ENCODE measurements around the gene ZMIZ1. TPM values are rescaled to one million over a fixed set of nuclear protein-coding genes. Genes with fewer than 3 reads are reported as not detected.

ZMIZ1 gene
- total RNA-seq, 4 donors from 2014 or later, result 65.5 to 88.2 (median 69.3) TPM

DNA sequence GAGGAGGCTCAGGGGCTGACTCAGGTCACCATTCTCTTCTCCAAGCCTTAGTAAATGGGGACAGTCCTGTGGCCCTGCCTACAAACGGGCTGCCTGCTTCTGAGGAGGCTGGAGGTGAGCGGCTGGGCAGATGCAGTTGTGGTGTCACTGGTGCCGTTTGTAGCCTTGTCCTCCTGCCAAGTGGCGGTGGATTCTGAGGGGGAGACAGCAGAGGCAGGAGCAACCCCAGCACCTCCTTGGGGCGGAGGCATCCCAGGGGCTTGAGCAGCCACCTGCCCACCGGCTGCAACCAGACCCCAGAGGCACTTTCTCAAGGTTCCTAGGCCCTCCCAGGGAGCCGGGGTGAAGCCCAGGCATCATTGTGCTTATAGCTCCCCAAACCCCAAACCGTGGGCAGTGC lies 112.5 kb downstream of the ZMIZ1 start:
- no peaks in the 10 kb centered on the region for H3K9me3 ChIP-seq
- peaks cover 0 to 100% (median 89%) of the 10 kb centered on the region in 4 donors for H3K4me1 ChIP-seq
- DNase-seq (ENCODE audit: low spot score in 2 of 2), result no peak
- H3K36me3 ChIP-seq, result no peaks in the 10 kb centered on the region
- no peak for TF ChIP-seq CTCF (IDR thresholded peaks at IDR 0.05)
- TF ChIP-seq EP300 (IDR thresholded peaks at IDR 0.05), result no peak
- WGBS, 2 donors, result 66 to 81% methylated on average over 8 of the region's 8 CpGs
- H3K27me3 ChIP-seq, result no peaks in the 10 kb centered on the region
- H3K27ac ChIP-seq, result peak overlapping the region in 3 of 4 donors; percentile 14 to 81 (median 71)
- no peak overlapping the region for H3K4me3 ChIP-seq

DNA sequence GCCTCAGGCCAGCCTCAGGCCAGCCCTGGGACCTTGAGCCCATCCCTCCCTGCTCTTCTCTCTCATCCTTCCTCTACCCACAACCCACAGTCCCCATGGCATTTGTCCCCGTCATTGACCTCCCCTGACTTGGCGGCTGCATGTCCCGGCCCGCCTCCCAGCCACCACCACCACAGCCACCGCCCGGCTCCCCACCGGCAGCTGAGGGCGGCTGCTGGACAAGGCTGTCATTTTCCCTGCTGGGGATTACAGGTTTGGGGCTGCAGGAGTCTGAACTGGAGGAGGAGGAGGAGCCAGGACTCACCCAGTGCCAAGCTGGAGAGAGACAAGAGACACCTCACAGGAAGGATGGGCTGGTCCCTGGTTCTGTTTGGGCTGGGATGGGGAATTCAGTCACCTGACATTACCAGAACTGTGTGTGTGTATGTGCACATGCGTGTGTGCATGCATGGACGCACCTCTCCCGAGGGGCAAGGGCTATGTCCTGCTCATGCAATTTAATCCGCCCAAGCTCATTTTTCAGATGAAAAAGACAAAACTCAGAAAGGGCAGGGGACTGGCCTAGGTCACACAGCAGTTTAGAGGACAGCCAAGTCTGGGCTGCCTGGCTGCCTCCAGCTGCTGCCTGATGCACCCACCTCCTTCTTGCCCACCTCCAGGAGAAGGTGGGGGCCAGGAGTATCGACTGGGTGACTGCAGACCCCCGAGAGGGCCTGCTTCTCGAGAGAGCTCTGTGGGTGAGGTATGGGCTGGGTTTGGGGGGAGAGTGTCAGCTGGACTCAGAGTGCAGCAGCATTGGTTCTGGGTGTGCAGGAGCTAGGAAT lies 113.1 kb downstream of the ZMIZ1 start:
- H3K27ac ChIP-seq, result peak overlapping the region in 2 of 4 donors; percentile 71 to 81
- peaks cover 0 to 100% (median 85%) of the 10 kb centered on the region in 4 donors for H3K4me1 ChIP-seq
- DNase-seq (ENCODE audit: low spot score in 2 of 2), result no peak
- H3K27me3 ChIP-seq, result no peaks in the 10 kb centered on the region
- TF ChIP-seq EP300 (IDR thresholded peaks at IDR 0.05) (no peak), POLR2A (IDR thresholded peaks at IDR 0.05) (no peak), CTCF (IDR thresholded peaks at IDR 0.05) (no peak)
- no peaks in the 10 kb centered on the region for H3K9me3 ChIP-seq
- no peaks in the 10 kb centered on the region for H3K36me3 ChIP-seq
- WGBS, 2 donors, result 58 to 63% methylated on average over 15 of the region's 15 CpGs
- H3K4me3 ChIP-seq, result no peak overlapping the region

DNA sequence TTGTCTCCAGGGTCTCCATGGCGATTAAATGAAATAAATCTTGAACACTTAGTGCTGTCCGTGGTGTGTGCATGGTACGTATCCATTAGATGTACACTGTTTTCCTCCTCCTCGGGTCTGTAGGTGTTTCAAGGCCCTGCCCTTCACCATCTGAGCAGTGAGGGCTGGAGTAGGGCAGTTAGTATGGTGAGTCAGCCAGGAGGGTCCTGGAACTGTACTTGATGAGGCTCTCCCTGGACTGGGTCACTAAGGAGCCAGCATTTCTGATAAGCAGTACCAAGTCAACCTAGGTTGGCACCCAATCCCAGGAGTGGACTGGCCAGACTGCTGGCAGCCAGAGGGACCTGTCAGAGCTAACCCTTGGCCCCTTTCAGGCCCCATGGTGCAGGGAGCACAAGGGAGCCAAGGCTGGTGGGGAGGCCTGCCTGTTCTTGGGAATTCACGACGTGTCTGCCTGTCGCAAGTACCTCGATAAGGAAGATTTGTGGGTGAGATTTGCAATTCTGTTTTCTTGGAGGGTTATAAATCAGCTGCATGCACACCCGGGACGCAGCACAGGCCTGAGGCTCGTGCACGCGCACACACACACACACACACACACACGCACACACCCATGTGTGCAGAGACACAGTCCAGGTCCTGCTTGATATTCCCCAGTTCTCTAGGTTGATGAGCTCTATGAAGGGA lies 114.2 kb downstream of the ZMIZ1 start:
- Histone ChIP-seq H3K9me3 (no peaks in the 10 kb centered on the region), H3K27me3 (no peaks in the 10 kb centered on the region), H3K4me3 (no peak overlapping the region), H3K36me3 (peaks cover 0 to 8% (median 0%) of the 10 kb centered on the region in 3 donors), H3K4me1 (peaks cover 0 to 100% (median 78%) of the 10 kb centered on the region in 4 donors), H3K27ac (peak overlapping the region in 3 of 4 donors; percentile 41 to 64 (median 49))
- DNase-seq (ENCODE audit: low spot score in 2 of 2), result no peak
- 69 to 77% methylated on average over 14 of the region's 14 CpGs for WGBS, 2 donors
- TF ChIP-seq POLR2A (IDR thresholded peaks at IDR 0.05) (no peak), EP300 (IDR thresholded peaks at IDR 0.05) (no peak), CTCF (IDR thresholded peaks at IDR 0.05) (no peak)

DNA sequence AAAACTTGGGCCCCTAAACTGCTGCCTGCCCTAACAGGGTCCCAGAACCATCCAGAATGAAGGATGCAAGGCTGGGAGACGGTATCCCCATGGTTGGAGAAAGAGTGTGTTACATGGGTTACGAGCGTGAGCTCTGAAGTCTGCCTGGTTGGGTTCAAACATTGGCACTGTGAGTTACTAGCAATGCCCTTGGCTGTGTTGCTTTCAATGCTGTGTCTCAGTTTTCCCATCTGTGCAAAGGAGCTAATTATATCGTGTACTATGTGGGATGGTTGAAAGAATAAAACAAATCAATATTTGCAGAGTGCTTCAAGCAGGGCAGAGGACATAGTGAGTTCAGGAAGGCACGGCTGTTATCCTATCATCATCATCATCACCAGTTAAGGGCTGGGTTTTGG lies 114.7 kb downstream of the ZMIZ1 start:
- no peaks in the 10 kb centered on the region for H3K9me3 ChIP-seq
- H3K4me1 ChIP-seq, result peaks cover 0 to 100% (median 78%) of the 10 kb centered on the region in 4 donors
- no peak for DNase-seq (ENCODE audit: low spot score in 2 of 2)
- H3K4me3 ChIP-seq, result no peak overlapping the region
- H3K27ac ChIP-seq, result peak overlapping the region in 2 of 4 donors; percentile 49 to 68
- WGBS, 2 donors, result 77 to 89% methylated on average over 5 of the region's 5 CpGs
- peaks cover 0 to 8% (median 0%) of the 10 kb centered on the region in 3 donors for H3K36me3 ChIP-seq
- no peaks in the 10 kb centered on the region for H3K27me3 ChIP-seq
- TF ChIP-seq POLR2A (IDR thresholded peaks at IDR 0.05), result no peak
- no peak for TF ChIP-seq CTCF (IDR thresholded peaks at IDR 0.05)
- TF ChIP-seq EP300 (IDR thresholded peaks at IDR 0.05), result no peak

DNA sequence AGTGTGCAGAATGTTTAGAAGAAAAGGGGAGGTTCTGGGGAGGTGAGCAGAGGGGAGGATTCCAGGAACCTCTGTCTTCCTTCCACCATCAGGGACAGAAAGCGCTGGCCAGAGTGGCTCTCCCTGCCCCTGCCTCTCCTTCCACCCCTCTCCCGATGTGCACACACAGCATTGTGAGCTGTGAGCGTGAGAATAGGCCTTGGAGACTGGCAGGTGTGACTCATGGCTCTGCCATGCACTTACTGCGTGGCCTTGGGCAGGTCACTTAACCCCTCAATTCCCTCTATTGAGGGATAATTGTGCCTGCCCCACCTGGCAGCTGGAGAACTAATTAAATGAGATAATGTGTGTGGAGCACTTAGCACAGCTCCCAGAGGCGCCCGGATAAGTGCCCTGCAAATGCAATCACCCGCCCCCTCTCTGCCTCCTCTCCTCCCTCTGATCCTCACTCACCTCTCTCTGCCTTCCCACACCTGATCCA lies 115.4 kb downstream of the ZMIZ1 start:
- Histone ChIP-seq H3K36me3 (peaks cover 0 to 8% (median 0%) of the 10 kb centered on the region in 3 donors), H3K27ac (peak overlapping the region in 3 of 4 donors; percentile 49 to 68 (median 54)), H3K4me1 (peaks cover 0 to 100% (median 78%) of the 10 kb centered on the region in 4 donors), H3K9me3 (no peaks in the 10 kb centered on the region), H3K4me3 (no peak overlapping the region), H3K27me3 (no peaks in the 10 kb centered on the region)
- no peak for DNase-seq (ENCODE audit: low spot score in 2 of 2)
- TF ChIP-seq CTCF (IDR thresholded peaks at IDR 0.05), result no peak
- 52 to 67% methylated on average over 7 of the region's 7 CpGs for WGBS, 2 donors
